Psoas muscle (tissue), 8 donors: Measurements from ENCODE around the gene RDM1. TPM values are rescaled to one million over a fixed set of nuclear protein-coding genes. Genes with fewer than 3 reads are reported as not detected.

ENCODE experiments used
- ATAC-seq, 4 donors: fragments of 200-7000 bp; cut with Tn5 transposase; one replicate each; pipeline ENCODE4 v1.9.1; 2020; ENCODE audit warnings: moderate library complexity in 3 of 4, mild to moderate bottlenecking in 2 of 4
- DNase-seq, 2 donors: peaks; one replicate each; pipeline ENCODE4 v3.0.0-alpha.2; 2020
- H3K27ac ChIP-seq: fragments of 200-600 bp; one replicate; pipeline ENCODE4 v1.8.0; 2022
- H3K27me3 ChIP-seq, 3 donors: fragments of 200-600 bp in 1 of 3; one replicate each; pipeline versions ENCODE4 v1.6.1 to v1.8.0; 2013 to 2022; ENCODE audit warnings: low read length in 2 of 3, mild to moderate bottlenecking in 2 of 3, moderate library complexity in 1 of 3; ENCODE audit not compliant: insufficient read depth in 3 of 3
- H3K36me3 ChIP-seq, 2 donors: fragments of 200-600 bp in 1 of 2; one replicate each; pipeline versions ENCODE4 v1.6.1 to v1.8.0; 2013 to 2022; ENCODE audit warnings: low read depth in 1 of 2, mild to moderate bottlenecking in 1 of 2, moderate library complexity in 1 of 2; ENCODE audit not compliant: insufficient read depth in 1 of 2
- H3K4me1 ChIP-seq: fragments of 200-600 bp; one replicate; pipeline ENCODE4 v1.8.0; 2022
- H3K4me3 ChIP-seq: fragments of 200-600 bp; one replicate; pipeline ENCODE4 v1.8.0; 2022; ENCODE audit warnings: mild to moderate bottlenecking
- H3K9me3 ChIP-seq: fragments of 200-600 bp; one replicate; pipeline ENCODE4 v1.8.0; 2022
- WGBS, 3 donors: extraction: QIAGEN DNeasy Blood & Tissue Kit; methylation state at CpG; one replicate each; pipeline versions ENCODE4 v1.1.6 to v1.1.7; 2013; 5-methylcytosine and 5-hydroxymethylcytosine counted together
- intact Hi-C, 2 donors: fragments of 100-400 bp; cut with DNase I; formaldehyde crosslinking; loops; one replicate each; pipeline versions ENCODE4 v1.11.0 to v1.14.2; 2022
- polyA plus RNA-seq, 3 donors: library from polyadenylated mRNA; stranded (reverse); fragments of 200-250 nt; gene quantifications; one replicate each; pipeline ENCODE4 v1.2.3, GENCODE V29; 2013
- total RNA-seq, 4 donors: library from RNA; stranded (reverse); fragmentation: NEBNext Ultra II Directional in 2 of 4; extraction: Animal tissue kit (Norgen Biotek cat#: 25700) in 2 of 4; gene quantifications; one replicate each; pipeline versions ENCODE4 v1.2.1 to v1.2.4, GENCODE V29; 2021 to 2023
- TF ChIP-seq, protein P1 (sequence below): fragments of 200-600 bp; IDR thresholded peaks from one replicate; pipeline ENCODE4 v1.8.0; 2022; ENCODE audit warnings: antibody characterized with exemption
- donor health status: healthy with polysubstance abuse.
- donor health status: DM: no; HTN: no; CAD: no; lungs with moderate emphysema.
- donor health status: Bipolar disorder and iron deficiency.
- donor health status: healthy.
- donor health status: DM: yes; HTN: yes; CAD: no.
- donor health status: DM: no; HTN: no; CAD: no.
- donor health status: DM: no; HTN: no; CAD: no.
- donor health status: DM: yes; HTN: yes; CAD: no.

Gene RDM1
- total and polyA plus RNA-seq, 7 donors: not detected

DNA sequence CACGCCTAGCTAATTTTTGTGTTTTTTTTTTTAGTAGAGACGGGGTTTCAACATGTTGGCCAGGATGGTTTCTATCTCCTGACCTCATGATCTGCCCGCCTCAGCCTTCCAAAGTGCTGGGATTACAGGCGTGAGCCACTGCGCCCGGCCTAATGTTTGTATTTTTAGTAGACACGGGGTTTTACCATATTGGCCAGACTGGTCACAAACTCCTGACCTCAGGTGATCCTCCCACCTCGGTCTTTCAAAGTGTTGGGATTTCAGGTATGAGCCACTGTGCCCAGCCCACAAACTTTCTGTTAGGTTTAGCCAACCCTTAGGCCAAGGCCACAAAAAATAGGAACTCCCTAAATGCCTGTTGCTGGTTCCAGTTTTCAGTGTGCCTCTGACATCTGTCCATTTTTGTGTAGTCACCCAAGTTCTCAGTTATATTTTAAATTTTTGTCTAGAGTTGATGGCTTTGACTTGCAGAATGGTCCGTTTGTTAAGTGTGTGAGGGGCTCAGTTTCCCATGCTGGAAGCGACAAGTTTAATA, 38.0 kb upstream of the RDM1 start:
- Histone ChIP-seq H3K4me1 (no peaks in the 10 kb centered on the region), H3K27me3 (no peaks in the 10 kb centered on the region), H3K36me3 (no peaks in the 10 kb centered on the region), H3K27ac (no peak overlapping the region), H3K4me3 (no peak overlapping the region), H3K9me3 (no peaks in the 10 kb centered on the region)
- TF ChIP-seq, protein P1, sequence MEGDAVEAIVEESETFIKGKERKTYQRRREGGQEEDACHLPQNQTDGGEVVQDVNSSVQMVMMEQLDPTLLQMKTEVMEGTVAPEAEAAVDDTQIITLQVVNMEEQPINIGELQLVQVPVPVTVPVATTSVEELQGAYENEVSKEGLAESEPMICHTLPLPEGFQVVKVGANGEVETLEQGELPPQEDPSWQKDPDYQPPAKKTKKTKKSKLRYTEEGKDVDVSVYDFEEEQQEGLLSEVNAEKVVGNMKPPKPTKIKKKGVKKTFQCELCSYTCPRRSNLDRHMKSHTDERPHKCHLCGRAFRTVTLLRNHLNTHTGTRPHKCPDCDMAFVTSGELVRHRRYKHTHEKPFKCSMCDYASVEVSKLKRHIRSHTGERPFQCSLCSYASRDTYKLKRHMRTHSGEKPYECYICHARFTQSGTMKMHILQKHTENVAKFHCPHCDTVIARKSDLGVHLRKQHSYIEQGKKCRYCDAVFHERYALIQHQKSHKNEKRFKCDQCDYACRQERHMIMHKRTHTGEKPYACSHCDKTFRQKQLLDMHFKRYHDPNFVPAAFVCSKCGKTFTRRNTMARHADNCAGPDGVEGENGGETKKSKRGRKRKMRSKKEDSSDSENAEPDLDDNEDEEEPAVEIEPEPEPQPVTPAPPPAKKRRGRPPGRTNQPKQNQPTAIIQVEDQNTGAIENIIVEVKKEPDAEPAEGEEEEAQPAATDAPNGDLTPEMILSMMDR: no peak
- DNase-seq (no peak), ATAC-seq (no peak)
- intact Hi-C loops: loop anchor here in 1 of 2 donors (2.0 kb wide), 1 partner anchor 516 kb away; no protein-coding TSS in a partner anchor
- WGBS, 3 donors: 83 to 85% (median 83%) methylated on average over 10 of the region's 10 CpGs

DNA sequence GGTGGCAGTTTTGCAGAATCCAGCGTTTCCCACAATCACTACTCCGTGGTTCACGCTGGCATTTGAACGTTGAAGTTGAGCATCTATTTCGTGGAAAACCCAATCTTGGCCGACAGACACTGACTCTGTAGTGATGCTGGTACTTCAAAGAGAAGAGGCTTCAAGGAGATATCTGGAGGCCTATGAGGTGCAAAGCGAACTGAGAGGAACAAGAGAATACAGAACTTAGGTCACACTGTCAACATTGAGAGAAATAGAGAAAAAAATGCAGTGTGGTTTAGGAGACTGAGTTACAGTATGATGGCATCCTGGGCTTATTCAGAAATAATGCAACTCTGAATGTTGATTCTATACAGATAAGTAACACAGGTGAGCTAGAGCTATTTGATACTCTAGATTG, 34.7 kb upstream of the RDM1 start:
- Histone ChIP-seq H3K9me3 (no peaks in the 10 kb centered on the region), H3K4me3 (no peak overlapping the region), H3K36me3 (no peaks in the 10 kb centered on the region), H3K27me3 (peaks cover 0 to 4% (median 0%) of the 10 kb centered on the region in 3 donors), H3K27ac (no peak overlapping the region), H3K4me1 (no peaks in the 10 kb centered on the region)
- DNase-seq (no peak), ATAC-seq (no peak)
- TF ChIP-seq, protein P1: no peak
- 90 to 91% (median 90%) methylated on average over 7 of the region's 7 CpGs for WGBS, 3 donors
- intact Hi-C loops: no loop called here

DNA sequence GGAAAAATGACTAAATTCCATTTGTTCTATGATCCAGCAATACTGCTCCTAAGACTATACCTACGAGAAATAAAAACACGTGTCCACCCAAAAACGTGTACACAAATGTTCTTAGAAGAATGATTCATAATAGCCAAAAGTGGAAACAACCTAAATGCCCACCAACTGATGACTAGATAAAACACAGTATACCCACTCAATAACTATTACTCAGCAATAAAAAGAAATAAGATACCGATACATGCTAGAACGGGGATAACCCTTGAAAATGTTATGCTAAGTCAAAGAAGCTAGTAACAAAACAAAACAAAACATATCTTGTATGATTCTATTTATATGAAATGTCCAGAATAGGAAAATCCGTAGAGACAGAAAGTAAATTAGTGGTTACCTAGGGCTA, 33.1 kb upstream of the RDM1 start:
- H3K27ac ChIP-seq: no peak overlapping the region
- WGBS, 3 donors: 78 to 83% (median 80%) methylated on average over 6 of the region's 6 CpGs
- DNase-seq: no peak
- ATAC-seq: no peak
- intact Hi-C loops: no loop called here
- H3K4me3 ChIP-seq: no peak overlapping the region
- H3K9me3 ChIP-seq: no peaks in the 10 kb centered on the region
- H3K4me1 ChIP-seq: no peaks in the 10 kb centered on the region
- no peaks in the 10 kb centered on the region for H3K36me3 ChIP-seq
- TF ChIP-seq, protein P1: no peak
- H3K27me3 ChIP-seq: peaks cover 0 to 4% (median 3%) of the 10 kb centered on the region in 3 donors

DNA sequence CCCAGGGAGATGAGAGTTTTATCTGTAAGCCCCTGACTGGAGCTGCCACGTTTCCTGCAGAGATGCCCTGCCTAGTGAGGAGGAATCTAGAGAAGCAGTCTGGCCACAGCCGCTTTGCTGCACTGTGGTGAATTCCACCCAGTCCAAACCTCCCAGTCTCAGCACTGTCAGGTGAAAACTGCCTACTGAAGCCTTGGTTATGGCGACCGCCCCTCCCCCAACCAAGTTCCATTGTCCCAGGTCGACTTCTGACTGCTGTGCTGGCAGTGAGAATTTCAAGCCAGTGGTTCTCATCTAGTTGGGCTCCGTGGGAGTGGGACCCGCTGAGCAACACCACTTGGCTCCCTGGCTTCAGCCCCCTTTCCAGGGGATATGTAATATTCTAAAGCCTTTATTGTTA, 23.1 kb upstream of the RDM1 start:
- no peaks in the 10 kb centered on the region for H3K36me3 ChIP-seq
- no peak overlapping the region for H3K27ac ChIP-seq
- H3K27me3 ChIP-seq: peaks cover 0 to 2% (median 0%) of the 10 kb centered on the region in 3 donors
- TF ChIP-seq, protein P1: no peak
- no peaks in the 10 kb centered on the region for H3K9me3 ChIP-seq
- no peaks in the 10 kb centered on the region for H3K4me1 ChIP-seq
- WGBS, 3 donors: 57 to 61% (median 58%) methylated on average over 7 of the region's 7 CpGs
- H3K4me3 ChIP-seq: no peak overlapping the region
- ATAC-seq (no peak), DNase-seq (no peak)
- intact Hi-C loops: no loop called here

DNA sequence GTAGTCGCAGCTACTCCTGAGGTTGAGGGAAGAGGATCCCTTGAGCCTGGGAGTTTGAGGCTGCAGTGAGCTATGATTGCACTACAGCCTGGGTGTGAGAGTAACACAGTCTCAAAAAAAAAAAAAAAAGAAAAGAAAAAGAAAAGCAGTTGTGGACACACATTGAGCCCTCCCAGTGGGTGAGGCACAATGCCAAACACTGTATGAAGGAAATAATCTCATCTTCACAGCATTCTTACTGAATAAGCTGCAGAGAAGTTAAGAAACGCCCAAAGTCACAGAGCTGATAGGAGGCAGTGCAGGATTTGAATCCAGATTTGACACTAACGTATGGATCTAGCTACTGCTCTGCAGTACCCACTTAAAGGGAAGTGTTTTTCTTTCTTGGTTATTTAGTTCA, 18.8 kb upstream of the RDM1 start:
- H3K4me3 ChIP-seq: no peak overlapping the region
- no peaks in the 10 kb centered on the region for H3K9me3 ChIP-seq
- peaks cover 0 to under 1% (median 0%) of the 10 kb centered on the region in 3 donors for H3K27me3 ChIP-seq
- DNase-seq (no peak), ATAC-seq (no peak)
- no peaks in the 10 kb centered on the region for H3K4me1 ChIP-seq
- H3K36me3 ChIP-seq: no peaks in the 10 kb centered on the region
- TF ChIP-seq, protein P1: no peak
- intact Hi-C loops: no loop called here
- 58 to 67% (median 66%) methylated on average over 3 of the region's 3 CpGs for WGBS, 3 donors
- H3K27ac ChIP-seq: no peak overlapping the region
